Lower leg skin (tissue), 3 donors: ENCODE measurements around the gene TPSG1.

Source experiments
- POLR2A ChIP-seq, 2 donors: fragments of 450-650 bp; IDR thresholded peaks; one replicate each; pipeline ENCODE4 v1.6.1; 2016 to 2017; ENCODE audit warnings: antibody characterized with exemption in 2 of 2, mild to moderate bottlenecking in 1 of 2, moderate library complexity in 1 of 2
- TF ChIP-seq, protein P1 (sequence below), 3 donors: fragments of 450-650 bp; IDR thresholded peaks; one replicate each; pipeline ENCODE4 v1.5.1; 2016; ENCODE audit warnings: antibody characterized with exemption in 3 of 3, mild to moderate bottlenecking in 3 of 3, moderate library complexity in 2 of 3

DNA sequence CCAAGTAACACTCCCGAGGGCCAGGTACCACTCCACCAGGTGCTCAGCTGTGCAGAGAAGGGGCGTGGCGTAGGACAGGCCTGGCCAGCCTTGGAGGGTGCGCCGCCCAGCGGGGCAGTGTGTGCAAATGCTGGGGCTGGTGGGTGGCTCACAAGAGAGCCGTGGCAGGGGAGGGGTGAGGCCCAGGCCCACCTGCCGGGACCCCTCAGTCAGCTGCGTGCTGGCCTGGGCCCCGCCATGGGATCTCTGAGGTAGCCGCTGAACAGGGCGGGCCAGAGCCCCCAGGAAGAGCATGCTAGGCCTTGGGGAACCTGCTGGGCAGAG, 8.8 kb downstream of the TPSG1 start:
- TF ChIP-seq, protein P1, sequence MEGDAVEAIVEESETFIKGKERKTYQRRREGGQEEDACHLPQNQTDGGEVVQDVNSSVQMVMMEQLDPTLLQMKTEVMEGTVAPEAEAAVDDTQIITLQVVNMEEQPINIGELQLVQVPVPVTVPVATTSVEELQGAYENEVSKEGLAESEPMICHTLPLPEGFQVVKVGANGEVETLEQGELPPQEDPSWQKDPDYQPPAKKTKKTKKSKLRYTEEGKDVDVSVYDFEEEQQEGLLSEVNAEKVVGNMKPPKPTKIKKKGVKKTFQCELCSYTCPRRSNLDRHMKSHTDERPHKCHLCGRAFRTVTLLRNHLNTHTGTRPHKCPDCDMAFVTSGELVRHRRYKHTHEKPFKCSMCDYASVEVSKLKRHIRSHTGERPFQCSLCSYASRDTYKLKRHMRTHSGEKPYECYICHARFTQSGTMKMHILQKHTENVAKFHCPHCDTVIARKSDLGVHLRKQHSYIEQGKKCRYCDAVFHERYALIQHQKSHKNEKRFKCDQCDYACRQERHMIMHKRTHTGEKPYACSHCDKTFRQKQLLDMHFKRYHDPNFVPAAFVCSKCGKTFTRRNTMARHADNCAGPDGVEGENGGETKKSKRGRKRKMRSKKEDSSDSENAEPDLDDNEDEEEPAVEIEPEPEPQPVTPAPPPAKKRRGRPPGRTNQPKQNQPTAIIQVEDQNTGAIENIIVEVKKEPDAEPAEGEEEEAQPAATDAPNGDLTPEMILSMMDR (IDR thresholded peaks at IDR 0.05): no peak
- TF ChIP-seq POLR2A (IDR thresholded peaks at IDR 0.05): no peak
